HG03095 (cell line): ENCODE measurements around the gene SFXN5.

Experiments used
- ATAC-seq: cut with Tn5 transposase; IDR thresholded peaks from one replicate; pipeline ENCODE4 v1.9.1; 2021; ENCODE audit warnings: moderate library complexity; ENCODE audit not compliant: unreplicated experiment

Gene SFXN5

DNA sequence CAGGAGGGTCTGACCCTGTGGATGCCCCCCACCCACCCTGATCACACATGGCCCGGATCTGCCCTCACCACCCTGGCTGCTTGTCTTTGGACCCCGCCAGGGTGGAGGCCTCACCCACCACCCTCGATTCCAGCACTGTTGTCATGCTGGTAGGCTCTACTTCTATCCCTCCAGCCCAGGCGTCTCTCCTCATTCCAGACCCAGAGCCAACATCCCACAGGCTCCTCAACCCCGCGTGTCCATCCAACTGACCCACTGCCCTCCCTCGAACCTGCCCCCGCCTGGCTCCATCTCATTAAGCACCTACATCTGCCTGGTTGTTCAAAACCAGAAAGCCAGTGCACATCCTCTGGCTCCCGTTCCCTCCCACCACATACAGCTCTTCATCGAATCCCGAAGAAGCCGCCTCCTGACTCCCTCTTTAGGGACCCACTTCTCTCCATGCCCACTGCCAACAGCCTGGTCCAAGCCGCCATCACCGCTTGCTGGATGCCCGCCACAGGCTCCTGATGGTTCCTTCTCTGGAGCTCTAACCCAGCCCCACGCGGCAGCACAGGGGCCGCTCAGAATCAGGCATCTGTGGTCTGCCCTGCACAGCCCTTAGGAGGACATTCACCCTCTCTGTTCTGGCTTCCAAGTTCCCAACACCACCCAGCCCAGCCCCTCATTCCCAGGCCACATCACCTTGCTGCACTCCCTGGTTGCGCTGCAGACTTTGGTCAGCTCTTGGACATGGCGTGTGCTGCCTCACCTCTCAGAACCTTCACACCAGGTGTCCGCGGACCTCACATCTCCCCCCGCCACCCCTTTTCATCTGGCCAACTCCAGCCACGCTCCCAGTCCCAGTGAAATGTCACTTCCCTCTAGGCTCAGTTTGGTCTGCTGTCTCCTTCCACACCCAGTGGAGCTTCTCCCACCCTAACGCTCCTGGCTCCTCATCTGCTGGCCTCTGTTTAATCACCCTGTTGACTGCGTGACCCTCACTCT is 111.2 kb downstream of the SFXN5 start:
- ATAC-seq = no peak

DNA sequence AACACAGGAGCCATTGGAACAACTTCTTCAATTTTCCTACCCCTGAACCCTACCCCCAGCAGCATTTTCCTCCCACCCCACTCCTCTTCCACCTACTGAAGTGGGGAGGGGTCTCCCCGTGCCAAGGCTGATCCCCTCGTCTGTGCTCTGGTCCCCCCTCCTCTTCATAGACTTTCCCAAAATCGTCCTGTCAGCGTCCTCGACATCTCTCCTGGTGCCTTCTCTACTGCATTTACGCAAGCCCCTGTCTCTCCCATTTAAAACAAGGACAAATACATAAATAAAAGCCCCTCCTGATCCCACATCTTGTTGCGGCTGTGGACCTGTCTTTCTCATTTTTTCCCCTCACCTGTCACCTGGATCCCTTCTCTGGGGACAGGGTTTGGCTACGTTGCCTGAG is 112.0 kb downstream of the SFXN5 start:
- no peak for ATAC-seq

DNA sequence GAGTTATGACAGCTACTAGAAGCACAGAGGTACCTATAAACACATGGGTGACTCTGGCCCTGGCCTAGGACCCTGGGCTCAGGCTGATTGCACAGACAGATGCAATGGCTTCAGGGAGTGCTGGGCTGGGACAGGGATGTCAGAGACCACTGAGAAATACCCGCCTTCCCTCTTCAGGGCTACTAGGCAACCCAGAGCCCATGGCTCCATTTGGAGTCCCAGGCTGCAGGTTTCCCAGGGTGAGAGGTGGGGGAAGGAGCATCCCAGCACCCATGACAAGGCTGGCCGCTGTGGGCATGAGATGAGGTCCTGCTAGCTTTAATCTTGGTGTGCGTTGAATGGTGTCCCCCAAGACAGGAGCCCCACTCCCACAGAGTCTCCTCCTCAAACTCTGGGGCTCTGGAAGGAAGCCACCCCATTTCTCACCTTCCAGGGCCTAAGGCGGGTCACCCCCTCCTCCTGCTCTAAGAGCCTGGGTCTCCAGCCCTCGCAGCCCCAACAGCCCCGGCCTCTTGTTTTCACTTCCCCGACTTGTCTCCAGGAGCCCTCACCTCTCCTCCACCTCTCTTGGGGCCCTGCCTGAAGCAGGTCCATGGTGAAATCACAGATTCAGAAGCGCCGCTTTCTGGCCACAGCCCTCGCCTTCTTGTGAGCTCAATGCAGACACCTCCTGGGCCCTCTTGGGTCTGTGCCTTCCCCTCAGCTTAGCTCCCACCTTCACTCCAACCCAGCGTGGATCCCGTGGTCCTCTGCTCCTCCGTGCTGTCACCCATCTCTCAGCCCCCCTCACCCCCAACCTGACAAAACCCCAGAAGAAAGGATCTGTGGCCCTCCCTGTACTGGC is 112.7 kb downstream of the SFXN5 start:
- no peak for ATAC-seq

DNA sequence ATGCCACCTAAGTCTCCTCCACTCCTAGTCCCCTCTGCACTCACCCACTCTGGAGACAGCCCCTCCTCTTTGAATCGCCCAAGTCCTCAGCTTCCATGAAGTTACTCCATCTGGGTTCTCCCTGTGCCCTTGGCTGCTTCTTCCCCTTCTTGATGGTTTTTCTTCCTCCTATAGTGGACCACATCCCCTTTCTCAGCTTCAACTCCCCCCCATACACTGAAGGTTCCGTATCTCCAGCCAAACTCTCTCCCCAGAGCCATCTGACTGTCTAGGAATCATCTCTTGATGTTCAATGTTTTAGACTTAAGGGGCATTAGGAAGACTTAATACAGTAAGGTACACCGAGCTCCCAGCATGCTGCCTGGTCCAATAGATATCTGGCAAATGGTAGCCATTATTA is 114.6 kb downstream of the SFXN5 start:
- ATAC-seq = no peak

DNA sequence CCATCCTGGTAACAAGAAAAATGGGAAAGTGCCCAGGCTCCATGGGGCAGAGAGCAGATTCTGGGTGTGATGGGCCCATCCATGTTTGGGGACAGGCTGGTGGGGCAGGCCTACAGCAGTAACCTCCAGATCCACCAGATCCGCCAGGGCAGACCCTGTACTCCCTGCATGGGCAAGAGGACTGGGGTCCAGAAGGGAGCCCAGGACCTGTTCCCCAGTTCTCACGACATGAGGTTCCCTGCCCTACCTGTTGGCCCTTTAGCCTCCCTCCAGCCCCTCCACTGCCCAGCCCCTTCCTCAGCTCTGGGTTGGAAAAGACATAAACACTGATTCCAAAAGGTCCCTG is 115.5 kb downstream of the SFXN5 start:
- no peak for ATAC-seq

DNA sequence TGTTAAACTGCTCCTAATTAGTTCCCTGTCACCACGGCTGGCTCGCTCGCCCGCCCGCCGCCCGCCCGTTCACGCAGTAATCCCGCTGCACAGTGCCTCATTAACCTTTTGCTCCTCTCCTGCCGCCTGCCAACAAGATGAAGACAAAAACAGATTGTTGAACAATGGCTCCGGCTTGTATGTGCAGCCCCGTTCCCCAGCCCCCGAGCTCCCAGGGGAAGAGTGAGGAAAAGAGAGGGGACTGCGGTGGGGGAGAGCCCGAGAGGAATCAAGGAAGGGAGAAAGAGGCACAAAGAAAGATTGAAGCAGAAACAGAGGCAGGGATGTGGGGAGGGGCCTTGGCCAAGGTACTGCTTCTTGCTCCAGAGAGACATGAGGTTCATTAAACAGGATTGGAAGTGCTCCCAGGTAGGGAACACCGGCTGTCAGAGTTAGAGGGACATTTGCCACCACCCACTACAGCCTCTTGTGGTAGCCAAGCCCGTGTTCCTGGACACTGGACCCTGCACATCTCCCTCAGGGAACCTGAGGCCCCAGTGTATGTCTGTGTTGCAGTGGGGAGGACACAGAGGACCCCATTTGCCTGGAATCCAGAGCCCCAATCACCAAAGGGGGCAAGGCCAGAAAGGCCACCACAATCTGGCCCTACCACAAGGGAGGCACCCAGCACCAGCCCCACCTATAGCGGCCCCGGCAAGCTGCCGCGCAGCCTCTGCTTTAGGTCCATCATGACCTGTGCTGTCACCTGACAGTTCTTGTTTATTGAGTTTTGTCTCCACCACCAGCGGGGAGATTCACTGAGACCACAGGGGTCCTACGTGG is 116.1 kb downstream of the SFXN5 start:
- ATAC-seq = no peak

DNA sequence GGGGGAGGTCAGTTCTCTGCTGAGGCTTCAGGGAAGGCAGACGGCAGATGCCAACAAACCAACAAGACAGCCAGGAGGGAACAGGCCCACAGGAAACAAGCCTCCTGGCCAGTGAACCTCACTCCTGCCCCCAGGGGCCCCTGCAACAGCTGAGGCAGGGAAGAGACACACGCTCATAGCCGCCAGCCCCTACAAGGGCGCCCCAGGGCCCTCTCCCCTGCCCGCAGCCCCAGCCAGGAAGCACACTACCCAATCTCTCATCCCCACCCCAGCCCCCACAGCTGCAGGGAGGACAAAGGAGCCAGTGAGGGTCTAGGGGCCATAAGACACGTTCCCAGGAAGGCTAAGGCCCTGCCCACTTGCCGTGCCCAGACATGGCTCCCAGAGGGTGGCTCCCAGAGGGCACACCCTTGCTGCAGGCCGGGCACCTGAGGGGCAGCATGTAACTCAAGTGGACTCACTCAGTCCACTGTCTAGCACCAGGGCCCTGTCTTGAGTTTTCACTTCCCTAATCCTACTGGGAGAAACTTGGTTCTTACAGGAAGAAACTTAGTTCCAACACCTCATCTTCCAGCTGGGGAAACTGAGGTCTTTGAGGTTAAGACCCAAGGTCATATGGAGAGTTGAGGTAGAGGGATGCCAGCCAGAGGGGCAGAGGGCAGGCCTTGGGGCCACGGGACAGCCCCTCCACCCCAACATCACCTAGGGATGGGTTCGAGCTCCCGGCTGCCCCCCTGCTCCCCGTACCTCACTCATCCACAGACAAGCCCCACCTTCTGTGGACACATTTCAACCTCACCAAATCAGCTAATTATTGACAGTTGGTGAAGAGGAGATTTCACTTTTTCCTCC is 116.9 kb downstream of the SFXN5 start:
- ATAC-seq = no peak

DNA sequence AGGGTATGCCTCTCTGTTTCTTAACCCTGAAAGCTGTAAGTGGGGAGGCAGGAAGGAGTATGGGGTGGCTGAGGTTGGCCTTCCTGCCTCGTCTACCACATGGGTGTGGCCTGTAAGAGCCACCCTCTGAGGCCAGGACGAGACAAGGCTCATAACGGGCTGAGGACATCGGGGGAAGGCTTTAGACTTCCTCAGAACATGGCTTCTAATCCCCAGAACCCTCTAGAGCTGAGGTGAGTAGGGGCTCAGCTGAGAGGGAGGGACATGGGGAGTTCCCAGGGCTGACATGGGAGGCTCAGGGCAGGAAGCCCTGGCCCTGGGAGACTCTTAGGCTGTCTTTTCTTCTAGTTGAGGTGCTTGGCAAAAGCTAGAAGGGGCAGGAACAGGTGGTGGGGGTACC is 117.5 kb downstream of the SFXN5 start:
- no peak for ATAC-seq

DNA sequence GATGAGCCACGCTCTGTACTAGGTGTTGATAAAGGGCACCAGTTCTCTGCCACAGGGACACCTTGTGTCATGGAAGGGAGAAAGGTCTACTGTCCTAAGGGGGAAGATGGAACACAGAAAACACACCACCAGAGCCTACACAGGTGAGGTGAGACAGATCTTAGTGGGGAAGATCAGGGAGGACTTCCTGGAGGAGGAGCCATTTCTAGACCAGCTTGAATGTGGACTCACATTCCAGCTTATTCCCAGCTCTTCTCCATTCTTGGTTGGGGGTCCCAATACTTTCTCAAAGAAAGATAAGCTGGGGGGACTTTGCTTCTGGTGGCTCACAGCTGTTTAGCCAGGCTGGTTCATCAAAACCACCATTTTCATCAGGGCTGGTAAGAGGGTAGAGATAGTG is 118.0 kb downstream of the SFXN5 start:
- no peak for ATAC-seq

DNA sequence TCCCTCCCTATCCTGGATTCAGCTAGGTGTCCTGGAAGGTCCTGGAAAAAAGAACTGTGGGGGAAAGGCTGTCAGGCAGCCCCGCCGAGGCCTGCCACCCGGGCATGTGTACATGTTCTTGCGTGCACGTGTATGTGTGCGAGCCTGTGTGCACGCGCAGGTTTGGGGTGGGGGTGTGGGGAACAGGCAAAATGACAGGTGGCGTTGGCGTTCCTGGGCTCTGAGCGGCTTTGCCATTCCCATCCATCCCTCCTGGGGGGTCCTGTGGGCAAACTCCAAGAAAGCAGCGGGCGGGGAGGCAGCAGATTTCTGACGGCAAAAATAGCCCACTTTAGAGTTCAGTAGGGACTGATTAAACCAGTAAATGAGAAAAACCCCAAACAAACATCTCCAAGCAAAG is 118.6 kb downstream of the SFXN5 start:
- no peak for ATAC-seq

DNA sequence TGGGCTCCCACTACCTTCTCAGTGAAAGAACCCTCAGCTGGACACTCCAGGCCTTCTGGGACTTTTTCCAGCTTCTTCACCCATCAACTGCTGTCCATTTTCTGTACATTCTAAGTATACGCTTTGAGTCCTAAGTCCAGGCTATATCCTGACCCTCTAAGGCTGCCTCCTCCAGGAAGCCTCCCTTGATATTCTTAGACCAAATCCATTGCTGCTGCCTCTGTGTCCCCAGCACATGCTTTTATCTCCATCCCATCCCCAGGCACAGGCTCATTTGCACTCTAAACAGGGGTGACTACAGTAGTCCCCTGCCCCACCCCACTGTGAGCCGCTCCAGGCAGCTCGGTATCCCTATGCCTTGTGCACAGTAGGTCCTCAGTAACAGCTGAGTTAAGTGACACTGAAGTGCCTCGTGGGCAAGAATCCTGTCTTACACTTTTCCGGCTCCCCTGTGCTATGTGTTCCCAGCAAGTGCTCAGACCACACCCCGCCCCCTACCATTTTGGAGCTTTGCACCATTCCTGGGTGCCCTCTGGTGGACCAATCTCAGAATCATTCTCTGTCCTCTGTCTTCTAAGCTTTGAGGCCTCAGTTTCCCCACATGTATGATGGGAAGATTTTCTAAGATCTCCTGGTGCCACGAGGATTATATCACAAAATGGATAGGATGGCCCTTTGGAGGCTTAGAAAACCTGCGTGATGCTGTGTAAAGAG is 119.2 kb downstream of the SFXN5 start:
- no peak for ATAC-seq

DNA sequence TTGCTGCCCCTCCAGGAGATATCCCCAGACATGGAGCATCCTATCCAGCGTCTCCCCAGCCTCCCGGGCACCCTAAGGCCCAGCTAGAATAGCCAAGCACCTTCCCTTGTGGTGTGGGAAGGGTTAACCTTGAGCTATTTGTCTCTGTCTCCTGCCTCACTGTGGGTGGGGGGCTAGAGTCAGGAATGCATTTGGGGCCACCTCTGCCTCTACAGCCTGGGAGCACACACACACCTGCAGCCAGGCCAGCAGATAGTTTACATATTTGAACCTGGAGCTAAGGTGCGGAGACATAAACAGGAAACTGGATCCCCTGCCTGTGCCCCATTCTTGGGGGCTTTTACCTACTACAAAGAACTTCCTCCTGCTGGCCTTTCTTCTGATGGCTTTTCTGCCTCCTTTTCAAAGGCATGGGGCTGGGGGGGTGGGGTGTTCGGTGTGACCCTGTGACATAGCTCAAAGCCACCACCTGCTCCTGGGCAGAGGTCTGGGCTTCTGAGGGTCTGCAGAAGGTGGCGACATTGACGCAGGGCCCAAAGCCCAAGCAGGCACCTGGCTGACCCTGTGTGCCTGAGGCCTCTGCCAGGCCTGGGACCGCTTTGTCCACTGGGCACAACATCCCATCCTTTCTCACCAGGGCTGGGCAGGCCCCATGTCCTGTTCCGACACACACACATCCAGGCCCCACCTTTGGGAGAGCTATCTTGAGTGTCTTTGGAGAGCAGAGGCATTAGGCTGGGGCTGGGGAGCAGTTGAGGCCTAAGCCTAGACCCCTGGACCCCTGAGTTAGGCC is 120.0 kb downstream of the SFXN5 start:
- no peak for ATAC-seq

DNA sequence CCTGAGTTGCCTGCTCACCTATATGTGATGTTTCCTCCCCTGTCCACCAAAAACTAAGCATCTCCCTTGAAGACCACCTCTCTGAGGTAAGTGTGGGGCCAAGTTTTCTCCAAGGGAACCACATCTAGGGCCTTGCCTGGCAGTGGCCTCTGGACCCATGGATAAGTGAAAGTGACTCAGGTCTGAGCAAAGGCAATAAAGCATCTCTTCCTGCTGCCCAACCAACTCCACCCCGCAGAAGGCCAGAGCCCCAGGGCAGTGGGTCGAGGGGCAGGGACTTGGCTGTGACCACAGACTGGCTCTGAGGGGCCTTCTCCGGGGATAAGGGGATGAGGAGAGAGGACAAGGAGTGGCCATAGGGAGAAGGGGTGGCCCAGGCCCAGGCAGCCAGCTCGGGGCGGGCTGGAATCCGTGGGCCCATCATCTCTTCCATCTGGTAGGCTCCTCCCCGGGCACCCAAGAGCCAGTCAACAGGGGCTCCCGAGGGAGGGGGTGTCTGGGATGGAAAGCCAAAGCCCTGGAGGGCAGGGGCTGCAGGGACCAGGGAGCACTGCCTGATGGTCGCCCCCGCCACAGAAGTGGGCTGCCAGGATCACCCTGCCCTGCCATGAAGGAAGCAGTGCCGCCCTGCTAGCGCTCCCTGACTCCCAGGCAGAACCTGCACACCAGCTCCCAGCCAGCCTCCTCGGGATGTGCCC is 120.8 kb downstream of the SFXN5 start:
- ATAC-seq = no peak

DNA sequence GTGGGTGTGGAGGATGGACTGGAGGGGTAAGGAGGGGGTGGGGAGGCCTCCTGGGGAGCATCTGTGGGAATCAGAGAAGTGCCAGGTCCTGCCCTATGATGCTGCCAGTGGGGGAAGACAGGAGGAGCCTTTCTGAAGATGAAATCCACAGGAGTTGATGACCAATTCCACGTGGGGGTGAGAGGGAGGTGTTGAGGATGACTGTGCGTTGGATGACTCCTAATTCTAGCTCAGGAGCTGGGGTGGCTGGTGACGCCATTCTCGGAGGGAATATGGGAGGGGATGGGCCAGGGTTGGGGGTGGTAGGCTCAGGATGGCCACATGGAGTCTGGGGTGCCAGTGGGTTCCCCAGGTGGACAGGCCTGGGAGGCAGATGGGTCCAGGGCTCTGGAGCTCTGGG is 121.9 kb downstream of the SFXN5 start:
- no peak for ATAC-seq

DNA sequence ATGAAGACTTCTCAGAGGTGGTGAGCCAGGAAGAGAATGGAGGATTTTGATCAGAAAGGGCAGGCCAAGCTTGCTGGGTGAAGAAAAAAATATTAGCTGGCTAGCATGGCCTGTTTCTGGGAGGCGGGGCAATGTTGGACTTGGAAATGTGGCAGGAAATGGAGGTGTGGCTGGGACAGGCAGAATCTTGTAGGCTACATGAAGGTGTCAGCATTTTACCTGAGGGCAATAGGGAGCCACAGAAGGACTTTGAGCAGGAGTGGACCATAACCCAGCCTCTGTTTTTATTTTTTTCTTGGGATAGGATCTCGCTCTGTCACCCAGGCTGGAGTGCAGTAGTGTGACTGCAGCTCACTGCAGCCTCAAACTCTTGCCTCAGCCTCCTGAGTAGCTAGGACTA is 122.5 kb downstream of the SFXN5 start:
- ATAC-seq = no peak

DNA sequence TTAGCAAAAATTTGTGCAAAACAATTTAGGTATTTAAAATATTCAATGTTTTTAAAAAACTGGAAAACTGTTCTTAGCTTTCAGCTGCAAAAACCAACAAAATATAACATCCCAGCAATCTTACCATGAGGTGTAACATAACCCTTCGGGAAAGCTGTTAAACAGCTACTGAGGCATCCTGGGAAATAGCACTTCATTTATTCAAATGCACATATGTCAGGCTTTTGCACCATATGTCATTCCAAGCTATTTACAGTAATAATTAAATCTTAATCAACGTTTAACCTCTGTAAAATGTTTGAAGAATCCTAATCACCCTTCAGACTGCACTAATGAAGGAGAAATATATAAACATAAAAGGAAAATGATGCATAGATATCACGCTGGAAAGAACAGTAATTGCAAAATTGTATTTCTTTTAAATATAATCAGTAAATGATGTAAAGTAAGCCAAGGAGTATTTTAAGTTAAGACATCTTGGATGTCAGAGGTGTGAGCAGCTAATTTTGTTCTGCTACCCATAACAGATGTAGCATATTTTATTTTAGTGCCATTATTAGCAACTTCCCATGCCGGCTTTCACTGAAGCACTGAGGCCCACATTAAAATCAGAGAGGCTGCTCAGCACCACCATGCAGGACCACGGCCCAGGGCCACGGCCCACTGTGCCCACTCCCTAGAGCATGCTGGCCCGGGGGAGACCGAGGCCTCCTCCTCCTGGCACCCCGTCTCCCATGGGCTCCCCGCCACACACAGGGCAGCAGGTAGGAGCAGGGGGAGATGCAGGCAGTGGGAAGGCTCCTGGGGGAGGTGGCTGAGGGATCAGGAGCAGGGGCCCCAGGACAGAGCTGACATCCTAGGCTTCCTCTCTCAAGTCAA is 123.3 kb downstream of the SFXN5 start:
- no peak for ATAC-seq

DNA sequence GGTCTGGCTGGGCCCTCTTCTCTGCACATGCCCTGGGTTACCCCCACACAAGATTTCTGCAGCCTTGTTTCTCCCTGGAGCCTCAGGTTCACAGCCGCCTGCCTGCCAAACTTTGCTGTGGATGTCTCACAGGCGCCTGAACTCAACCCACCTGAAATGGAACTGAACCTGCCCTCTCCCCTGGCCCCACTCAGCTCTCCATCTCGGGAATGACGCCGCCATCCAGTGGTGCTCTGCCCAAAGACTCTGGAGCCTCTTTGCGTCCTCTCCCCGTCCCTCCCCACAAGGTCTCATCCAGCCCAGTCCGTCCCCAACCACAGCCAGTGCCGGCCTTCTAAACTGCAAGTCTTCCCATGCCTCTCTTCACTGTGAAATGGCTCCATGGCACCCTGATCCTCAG is 125.0 kb downstream of the SFXN5 start:
- ATAC-seq = no peak
